BE2C (cell line): ENCODE data around the gene PAPPA2.

Source experiments
- DNase-seq: peaks from one replicate; pipeline ENCODE4 v3.0.0-alpha.2; 2020
- H3K27me3 ChIP-seq: fragments of 250-450 bp; sonication (Bioruptor Pico); 2 replicates; pipeline ENCODE4 v1.5.1; 2020; ENCODE audit warnings: mild to moderate bottlenecking
- H3K36me3 ChIP-seq: fragments of 250-450 bp; sonication (Bioruptor Pico); 2 replicates; pipeline ENCODE4 v1.5.1; 2020; ENCODE audit warnings: mild to moderate bottlenecking
- H3K4me1 ChIP-seq: fragments of 250-450 bp; sonication (Bioruptor Pico); 2 replicates; pipeline ENCODE4 v1.5.1; 2020
- H3K4me3 ChIP-seq: 2 replicates; pipeline ENCODE4 v1.5.1; 2011; ENCODE audit warnings: low read depth, low read length
- H3K9me3 ChIP-seq: fragments of 250-450 bp; sonication (Bioruptor Pico); 2 replicates; pipeline ENCODE4 v1.5.1; 2020
- TF ChIP-seq, protein P1 (sequence below): IDR thresholded peaks from 2 replicates; pipeline ENCODE4 v1.5.1; 2012; ENCODE audit warnings: mild to moderate bottlenecking, low read depth, low read length

PAPPA2 gene

DNA sequence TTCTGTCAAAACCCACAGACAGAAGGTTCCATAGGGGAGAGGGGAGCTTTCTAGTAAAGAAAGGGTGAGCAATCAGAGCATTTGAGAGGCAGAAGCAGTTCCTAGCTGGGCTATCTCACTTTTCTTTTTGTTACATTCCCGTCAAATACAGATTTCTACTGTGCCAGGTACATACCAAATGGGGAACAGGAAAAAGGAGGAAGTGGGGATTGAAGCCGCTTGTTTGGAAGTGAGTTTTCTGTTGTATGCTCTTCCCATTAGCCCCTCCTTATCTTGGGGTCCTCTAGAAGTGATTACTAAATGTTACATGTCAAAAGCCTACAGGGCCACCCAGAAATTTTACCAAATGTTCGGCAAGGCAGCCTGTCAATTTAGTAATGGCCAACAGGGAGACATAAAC is 116.1 kb downstream of the PAPPA2 start:
- Histone ChIP-seq H3K4me3 (no peak overlapping the region), H3K27me3 (no peaks in the 10 kb centered on the region), H3K9me3 (no peaks in the 10 kb centered on the region), H3K4me1 (no peaks in the 10 kb centered on the region), H3K36me3 (no peaks in the 10 kb centered on the region)
- TF ChIP-seq, protein P1, sequence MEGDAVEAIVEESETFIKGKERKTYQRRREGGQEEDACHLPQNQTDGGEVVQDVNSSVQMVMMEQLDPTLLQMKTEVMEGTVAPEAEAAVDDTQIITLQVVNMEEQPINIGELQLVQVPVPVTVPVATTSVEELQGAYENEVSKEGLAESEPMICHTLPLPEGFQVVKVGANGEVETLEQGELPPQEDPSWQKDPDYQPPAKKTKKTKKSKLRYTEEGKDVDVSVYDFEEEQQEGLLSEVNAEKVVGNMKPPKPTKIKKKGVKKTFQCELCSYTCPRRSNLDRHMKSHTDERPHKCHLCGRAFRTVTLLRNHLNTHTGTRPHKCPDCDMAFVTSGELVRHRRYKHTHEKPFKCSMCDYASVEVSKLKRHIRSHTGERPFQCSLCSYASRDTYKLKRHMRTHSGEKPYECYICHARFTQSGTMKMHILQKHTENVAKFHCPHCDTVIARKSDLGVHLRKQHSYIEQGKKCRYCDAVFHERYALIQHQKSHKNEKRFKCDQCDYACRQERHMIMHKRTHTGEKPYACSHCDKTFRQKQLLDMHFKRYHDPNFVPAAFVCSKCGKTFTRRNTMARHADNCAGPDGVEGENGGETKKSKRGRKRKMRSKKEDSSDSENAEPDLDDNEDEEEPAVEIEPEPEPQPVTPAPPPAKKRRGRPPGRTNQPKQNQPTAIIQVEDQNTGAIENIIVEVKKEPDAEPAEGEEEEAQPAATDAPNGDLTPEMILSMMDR, result no peak
- no peak for DNase-seq

DNA sequence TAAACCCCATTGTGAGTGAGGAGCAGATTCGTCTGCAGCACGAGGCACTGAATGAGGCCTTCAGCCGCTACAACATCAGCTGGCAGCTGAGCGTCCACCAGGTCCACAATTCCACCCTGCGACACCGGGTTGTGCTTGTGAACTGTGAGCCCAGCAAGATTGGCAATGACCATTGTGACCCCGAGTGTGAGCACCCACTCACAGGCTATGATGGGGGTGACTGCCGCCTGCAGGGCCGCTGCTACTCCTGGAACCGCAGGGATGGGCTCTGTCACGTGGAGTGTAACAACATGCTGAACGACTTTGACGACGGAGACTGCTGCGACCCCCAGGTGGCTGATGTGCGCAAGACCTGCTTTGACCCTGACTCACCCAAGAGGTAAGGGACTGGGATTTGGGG is 132.2 kb downstream of the PAPPA2 start:
- H3K27me3 ChIP-seq, result no peaks in the 10 kb centered on the region
- H3K9me3 ChIP-seq, result no peaks in the 10 kb centered on the region
- no peak for DNase-seq
- TF ChIP-seq, protein P1, result no peak
- no peak overlapping the region for H3K4me3 ChIP-seq
- H3K36me3 ChIP-seq, result no peaks in the 10 kb centered on the region
- H3K4me1 ChIP-seq, result no peaks in the 10 kb centered on the region

DNA sequence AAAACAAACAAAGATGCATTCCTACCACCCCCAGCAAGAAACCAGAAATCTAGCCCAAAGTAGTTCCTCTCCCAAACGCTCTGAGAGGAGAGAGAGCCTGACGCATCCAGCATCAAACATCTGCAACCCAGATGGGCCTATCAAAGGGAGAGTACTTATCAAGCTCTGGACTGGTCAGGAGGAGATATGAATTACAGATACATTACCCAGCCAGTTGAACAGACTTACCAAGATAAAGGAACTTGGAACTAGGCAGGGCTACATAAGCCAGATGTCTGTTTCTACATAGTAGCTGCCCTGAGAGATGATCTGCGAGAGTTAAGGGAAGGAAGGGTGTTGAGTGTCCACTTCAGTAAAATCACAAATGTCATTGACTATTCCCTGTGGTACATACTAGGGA is 138.4 kb downstream of the PAPPA2 start:
- no peaks in the 10 kb centered on the region for H3K9me3 ChIP-seq
- no peaks in the 10 kb centered on the region for H3K36me3 ChIP-seq
- no peaks in the 10 kb centered on the region for H3K27me3 ChIP-seq
- no peak overlapping the region for H3K4me3 ChIP-seq
- TF ChIP-seq, protein P1, result no peak
- H3K4me1 ChIP-seq, result no peaks in the 10 kb centered on the region
- no peak for DNase-seq

DNA sequence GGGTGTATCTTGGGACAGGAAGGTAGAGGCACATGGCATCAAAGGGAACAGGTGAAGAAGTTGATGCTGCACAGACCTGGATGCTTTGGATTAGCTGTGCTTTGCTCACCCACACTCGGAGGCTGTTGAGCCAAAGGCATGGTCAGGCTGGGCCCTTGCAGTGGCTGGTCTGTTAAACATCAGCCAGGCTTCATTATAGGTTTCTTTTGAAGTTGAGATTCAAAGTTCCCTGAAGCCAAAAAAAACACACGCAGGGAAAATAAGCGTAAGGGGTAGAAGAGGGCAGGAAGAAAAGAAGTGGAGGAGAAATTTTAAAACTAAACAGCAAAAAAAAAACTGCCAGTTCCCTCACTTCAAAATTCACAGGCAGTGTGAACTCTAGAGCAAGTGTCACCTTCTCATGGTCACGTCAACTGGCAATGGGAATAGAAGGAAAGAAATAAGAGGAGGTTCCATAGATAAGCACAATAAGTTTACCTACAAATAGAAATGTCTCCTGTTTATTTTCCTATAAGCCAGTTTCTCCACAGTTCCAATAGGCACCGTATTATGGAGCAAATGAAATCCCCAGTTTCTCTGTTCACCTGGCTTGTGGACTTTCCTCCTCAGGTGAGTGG is 139.5 kb downstream of the PAPPA2 start:
- TF ChIP-seq, protein P1, result no peak

DNA sequence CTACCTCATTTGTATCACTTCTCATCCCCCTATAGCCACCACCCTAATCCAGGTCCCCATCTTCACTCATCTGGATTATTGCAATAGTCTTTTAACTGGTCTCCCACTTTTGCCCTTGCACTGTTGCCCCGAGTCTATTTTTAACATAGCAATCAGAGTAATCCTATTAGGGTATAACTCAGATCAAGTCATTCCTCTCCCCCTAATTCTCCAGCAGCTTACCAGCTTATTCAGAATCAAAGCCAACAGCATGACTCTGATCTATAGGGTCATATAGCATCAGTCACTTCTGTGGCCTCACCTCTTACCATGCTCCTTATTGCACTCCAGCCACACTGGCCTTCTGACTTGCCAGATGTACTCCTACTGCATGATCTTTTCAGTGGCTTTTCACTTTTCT is 140.7 kb downstream of the PAPPA2 start:
- Histone ChIP-seq H3K27me3 (no peaks in the 10 kb centered on the region), H3K4me1 (no peaks in the 10 kb centered on the region), H3K9me3 (no peaks in the 10 kb centered on the region), H3K4me3 (no peak overlapping the region), H3K36me3 (no peaks in the 10 kb centered on the region)
- TF ChIP-seq, protein P1, result no peak
- no peak for DNase-seq

More for the DNA sequence above, 139.5 kb downstream of the PAPPA2 start:
- H3K4me1 ChIP-seq, result no peaks in the 10 kb centered on the region
- H3K36me3 ChIP-seq, result no peaks in the 10 kb centered on the region
- DNase-seq, result no peak
- no peaks in the 10 kb centered on the region for H3K27me3 ChIP-seq
- H3K4me3 ChIP-seq, result no peak overlapping the region
- H3K9me3 ChIP-seq, result no peaks in the 10 kb centered on the region

DNA sequence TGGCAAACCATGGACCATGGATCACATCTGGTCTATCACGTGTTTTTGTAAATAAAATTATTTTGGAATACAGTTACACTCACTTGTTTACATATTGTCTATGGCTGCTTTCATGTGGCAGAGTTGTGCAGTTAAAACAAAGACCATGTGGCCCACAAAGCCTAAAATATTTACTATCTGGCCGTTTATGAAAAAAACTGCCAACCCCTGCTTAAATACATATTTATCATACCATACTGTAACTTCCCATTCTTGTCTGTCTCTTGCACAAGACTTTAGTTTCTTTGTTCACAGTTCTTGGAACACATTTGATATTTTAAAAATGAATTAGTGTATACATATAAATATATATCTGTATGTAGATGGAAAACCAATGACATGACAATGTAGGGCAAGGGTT is 141.5 kb downstream of the PAPPA2 start:
- Histone ChIP-seq H3K9me3 (no peaks in the 10 kb centered on the region), H3K4me1 (no peaks in the 10 kb centered on the region), H3K36me3 (no peaks in the 10 kb centered on the region), H3K4me3 (no peak overlapping the region), H3K27me3 (no peaks in the 10 kb centered on the region)
- TF ChIP-seq, protein P1, result no peak
- DNase-seq, result no peak
